ENCODE results near the gene SUV39H1. TPM values are rescaled to one million over a fixed set of nuclear protein-coding genes. Genes with fewer than 3 reads are reported as not detected.
A peak's percentile ranks its signal among the peaks of the same experiment; 100 is the strongest.
"Not testable (repeated sequence)": the region's sequence is repeated elsewhere in the genome, so short reads cannot be mapped to it uniquely, and the experiment has no call there.

The SUV39H1 gene
- total and polyA plus RNA-seq, 5 experiments from 2014 or later: 9.4 to 13.9 (median 9.8) TPM

- no peaks in the 10 kb centered on the region for H3K9me3 Mint-ChIP-seq
- ATAC-seq: peak; percentile 95 to 96
- peak overlapping the region; percentile 79 to 97 (median 94) for H3K27ac Mint-ChIP-seq
- peak overlapping the region; percentile 85 to 95 (median 92) for H3K4me3 Mint-ChIP-seq
- no peaks in the 10 kb centered on the region for H3K27me3 Mint-ChIP-seq
- peaks cover 3 to 37% (median 27%) of the 10 kb centered on the region in 4 donors for H3K4me1 Mint-ChIP-seq
- DNase-seq: peak; percentile 80 to 93 (median 84)
- H3K36me3 Mint-ChIP-seq: no peaks in the 10 kb centered on the region
- POLR2A ChIA-PET: interaction anchor here (0.6 to 1.5 kb wide), 12 partner anchors 9 to 283 kb away, joined by 3 to 12 read pairs (median 5); partner anchors contain the start of genes HDAC6 and SUV39H1
Observed at GRCh38 chrX:48676106-48676892, 20.2 kb upstream of the SUV39H1 start.

GRCh38 chrX:48676893-48677270 lies 19.7 kb upstream of the SUV39H1 start:
- Mint-ChIP-seq H3K9me3 (no peaks in the 10 kb centered on the region), H3K27ac (peak overlapping the region; percentile 60 to 94 (median 89)), H3K4me3 (peak overlapping the region; percentile 79 to 94 (median 90)), H3K36me3 (no peaks in the 10 kb centered on the region), H3K4me1 (peaks cover 3 to 37% (median 27%) of the 10 kb centered on the region in 4 donors), H3K27me3 (no peaks in the 10 kb centered on the region)
- POLR2A ChIA-PET: interaction anchor here (0.6 to 1.5 kb wide), 10 partner anchors 19 to 282 kb away, joined by 3 to 12 read pairs (median 4); partner anchors contain the start of genes HDAC6 and SUV39H1
- DNase-seq: peak in 3 of 10 donors; percentile 16 to 28 (median 23)
- peak; percentile 16 to 27 for ATAC-seq

- Mint-ChIP-seq H3K27me3 (no peaks in the 10 kb centered on the region), H3K9me3 (no peaks in the 10 kb centered on the region), H3K4me3 (peak overlapping the region; percentile 79 to 94 (median 90)), H3K27ac (peak overlapping the region; percentile 47 to 94 (median 89)), H3K4me1 (peaks cover 3 to 42% (median 30%) of the 10 kb centered on the region in 4 donors), H3K36me3 (no peaks in the 10 kb centered on the region)
- POLR2A ChIA-PET: interaction anchor here (1.3 to 1.5 kb wide), 2 partner anchors 18 to 59 kb away, joined by 3 to 8 read pairs; no protein-coding TSS in a partner anchor
- no peak for DNase-seq
- ATAC-seq: no peak
Observed at GRCh38 chrX:48677516-48677915, 19.0 kb upstream of the SUV39H1 start.

- DNase-seq, H3K9me3 Mint-ChIP-seq, POLR2A ChIA-PET, H3K27me3 Mint-ChIP-seq, ATAC-seq, H3K36me3 Mint-ChIP-seq: not testable (repeated sequence)
- Mint-ChIP-seq H3K4me1 (peaks cover 15 to 60% (median 51%) of the 10 kb centered on the region in 4 donors), H3K27ac (peak overlapping the region in 6 of 10 donors; percentile 37 to 78 (median 52)), H3K4me3 (peak overlapping the region in 1 of 10 donors; percentile 56)
Observed at GRCh38 chrX:48680467-48680866, 16.1 kb upstream of the SUV39H1 start.

GRCh38 chrX:48680925-48681324 lies 15.6 kb upstream of the SUV39H1 start:
- Mint-ChIP-seq H3K27ac (peak overlapping the region in 4 of 10 donors; percentile 16 to 78 (median 53)), H3K4me3 (peak overlapping the region in 1 of 10 donors; percentile 56), H3K4me1 (peaks cover 17 to 61% (median 55%) of the 10 kb centered on the region in 4 donors)
- H3K27me3 Mint-ChIP-seq, ATAC-seq, POLR2A ChIA-PET, H3K9me3 Mint-ChIP-seq, H3K36me3 Mint-ChIP-seq, DNase-seq: not testable (repeated sequence)

- no peaks in the 10 kb centered on the region for H3K27me3 Mint-ChIP-seq
- no peaks in the 10 kb centered on the region for H3K9me3 Mint-ChIP-seq
- ATAC-seq: no peak
- POLR2A ChIA-PET: interaction anchor here (4.3 kb wide), 1 partner anchor 14 kb away, joined by 31 read pairs; the partner anchor contains the start of gene SUV39H1
- peaks cover 22 to 68% (median 60%) of the 10 kb centered on the region in 4 donors for H3K4me1 Mint-ChIP-seq
- no peak for DNase-seq
- H3K27ac Mint-ChIP-seq: peak overlapping the region in 3 of 10 donors; percentile 53 to 94 (median 76)
- peak overlapping the region in 4 of 10 donors; percentile 2 to 95 (median 64) for H3K4me3 Mint-ChIP-seq
- peaks cover 4 to 16% (median 4%) of the 10 kb centered on the region in 3 donors for H3K36me3 Mint-ChIP-seq
Observed at GRCh38 chrX:48681539-48682183, 14.9 kb upstream of the SUV39H1 start.

GRCh38 chrX:48682795-48683194 lies 13.7 kb upstream of the SUV39H1 start:
- H3K36me3 Mint-ChIP-seq: peaks cover 4 to 28% (median 4%) of the 10 kb centered on the region in 3 donors
- not testable (repeated sequence) for H3K27me3 Mint-ChIP-seq, DNase-seq, H3K9me3 Mint-ChIP-seq, ATAC-seq
- peak overlapping the region in 9 of 10 donors; percentile 92 to 97 (median 96) for H3K27ac Mint-ChIP-seq
- peak overlapping the region in 3 of 10 donors; percentile 94 to 95 (median 95) for H3K4me3 Mint-ChIP-seq
- POLR2A ChIA-PET: interaction anchor here (0.7 to 4.3 kb wide), 7 partner anchors 13 to 118 kb away, joined by 3 to 31 read pairs (median 6); partner anchors contain the start of genes HDAC6 and SUV39H1
- H3K4me1 Mint-ChIP-seq: peaks cover 28 to 69% (median 61%) of the 10 kb centered on the region in 4 donors

- Mint-ChIP-seq H3K4me3 (peak within 1 kb of the TSS; percentile 89 to 96 (median 94)), H3K27me3 (no peaks in the 10 kb centered on the region), H3K9me3 (no peaks in the 10 kb centered on the region), H3K36me3 (peaks cover 4 to 34% (median 4%) of the 10 kb centered on the region in 3 donors), H3K4me1 (peaks cover 28 to 67% (median 55%) of the 10 kb centered on the region in 4 donors), H3K27ac (peak within 1 kb of the TSS; percentile 92 to 97 (median 96))
- DNase-seq (peak in 9 of 10 donors; percentile 22 to 66 (median 38)), ATAC-seq (peak; percentile 87 to 88)
- POLR2A ChIA-PET: interaction anchor here (0.7 to 4.3 kb wide), 11 partner anchors 9 to 118 kb away, joined by 3 to 31 read pairs (median 4); partner anchors contain the start of genes HDAC6, RBM3 and SUV39H1
Observed at GRCh38 chrX:48683411-48683982, 13.0 kb upstream of the SUV39H1 start, which contains the start of gene WAS. Gene WAS, plus strand, starts transcription at chrX:48683799. Its CDS starts 55 bp downstream, at chrX:48683854.

- Mint-ChIP-seq H3K27ac (peak overlapping the region; percentile 92 to 97 (median 96)), H3K9me3 (no peaks in the 10 kb centered on the region), H3K27me3 (no peaks in the 10 kb centered on the region), H3K36me3 (peaks cover 4 to 36% (median 4%) of the 10 kb centered on the region in 3 donors), H3K4me3 (peak overlapping the region; percentile 89 to 96 (median 94)), H3K4me1 (peaks cover 28 to 66% (median 55%) of the 10 kb centered on the region in 4 donors)
- POLR2A ChIA-PET: interaction anchor here (0.6 to 4.3 kb wide), 10 partner anchors 10 to 117 kb away, joined by 3 to 31 read pairs (median 4); partner anchors contain the start of genes HDAC6, RBM3 and SUV39H1
- ATAC-seq (no peak), DNase-seq (no peak)
Observed at GRCh38 chrX:48684134-48684533, 12.4 kb upstream of the SUV39H1 start.

- Mint-ChIP-seq H3K36me3 (peaks cover 4 to 46% (median 4%) of the 10 kb centered on the region in 3 donors), H3K4me3 (peak overlapping the region; percentile 89 to 96 (median 94)), H3K9me3 (no peaks in the 10 kb centered on the region), H3K27ac (peak overlapping the region; percentile 69 to 97 (median 95)), H3K4me1 (peaks cover 28 to 62% (median 55%) of the 10 kb centered on the region in 4 donors), H3K27me3 (no peaks in the 10 kb centered on the region)
- ATAC-seq: no peak
- no peak for DNase-seq
- POLR2A ChIA-PET: interaction anchor here (1.3 to 4.3 kb wide), 3 partner anchors 9 to 52 kb away, joined by 5 to 31 read pairs (median 28); partner anchors contain the start of gene SUV39H1
Observed at GRCh38 chrX:48685416-48685815, 11.1 kb upstream of the SUV39H1 start.

- no peak for ATAC-seq
- DNase-seq: no peak
- H3K27ac Mint-ChIP-seq: peak overlapping the region in 4 of 10 donors; percentile 15 to 91 (median 63)
- H3K9me3 Mint-ChIP-seq: no peaks in the 10 kb centered on the region
- H3K4me3 Mint-ChIP-seq: no peak overlapping the region
- H3K27me3 Mint-ChIP-seq: no peaks in the 10 kb centered on the region
- H3K4me1 Mint-ChIP-seq: peaks cover 29 to 44% (median 40%) of the 10 kb centered on the region in 4 donors
- POLR2A ChIA-PET: no interaction called here
- peaks cover 4 to 59% (median 4%) of the 10 kb centered on the region in 3 donors for H3K36me3 Mint-ChIP-seq
Observed at GRCh38 chrX:48688531-48689150, 7.9 kb upstream of the SUV39H1 start.
